Tibial nerve (tissue), 4 donors: ENCODE measurements around the gene HEPACAM2.

ENCODE experiments used
- CTCF ChIP-seq, 5 experiments: fragments of 200-600 bp in 3 of 5; fragments of 450-650 bp in 2 of 5; sonication (generic) in 3 of 5; IDR thresholded peaks; one replicate each; pipeline ENCODE4 v1.5.1; 2016 to 2019; ENCODE audit warnings: antibody characterized with exemption in 5 of 5, mild to moderate bottlenecking in 3 of 5, moderate library complexity in 2 of 5
- EP300 ChIP-seq, 2 donors: sonication (generic); formaldehyde crosslinking; IDR thresholded peaks; one replicate each; pipeline ENCODE4 v1.6.1; 2017; ENCODE audit warnings: antibody characterized with exemption in 2 of 2, mild to moderate bottlenecking in 1 of 2
- POLR2A ChIP-seq, 2 donors: fragments of 450-650 bp; IDR thresholded peaks; one replicate each; pipeline ENCODE4 v1.6.1; 2017; ENCODE audit warnings: antibody characterized with exemption in 2 of 2, mild to moderate bottlenecking in 2 of 2, moderate library complexity in 2 of 2

GRCh38 chr7:93175219-93175618 is 51.0 kb downstream of the HEPACAM2 start:
- no peak for TF ChIP-seq POLR2A (IDR thresholded peaks at IDR 0.05)
- no peak for TF ChIP-seq CTCF (IDR thresholded peaks at IDR 0.05)
- no peak for TF ChIP-seq EP300 (IDR thresholded peaks at IDR 0.05)
